HAP-1 (cell line): Measurements from ENCODE around the gene BRD7.

ENCODE experiments used
- DNase-seq, 2 experiments: peaks; one replicate each; pipeline ENCODE4 v3.0.0-alpha.2; 2016 to 2020; ENCODE audit warnings: low spot score in 2 of 2
- H3K27me3 ChIP-seq: fragments of 250-450 bp; sonication (Bioruptor Pico); 2 replicates; pipeline ENCODE4 v1.5.1; 2020; ENCODE audit warnings: low read depth, mild to moderate bottlenecking, moderate library complexity
- H3K36me3 ChIP-seq: fragments of 250-450 bp; sonication (Bioruptor Pico); replicated peaks from 2 replicates; pipeline ENCODE4 v1.5.1; 2020; ENCODE audit warnings: mild to moderate bottlenecking
- H3K4me1 ChIP-seq: fragments of 250-450 bp; sonication (Bioruptor Pico); 2 replicates; pipeline ENCODE4 v1.5.1; 2020; ENCODE audit warnings: mild to moderate bottlenecking
- H3K4me3 ChIP-seq: fragments of 250-450 bp; sonication (Bioruptor Pico); 2 replicates; pipeline ENCODE4 v1.5.1; 2020; ENCODE audit warnings: mild to moderate bottlenecking, moderate library complexity
- H3K9me3 ChIP-seq: fragments of 250-450 bp; sonication (Bioruptor Pico); 2 replicates; pipeline ENCODE4 v1.5.1; 2020; ENCODE audit warnings: mild to moderate bottlenecking, moderate library complexity
- in situ Hi-C: fragments of 300-500 bp; cut with MboI; formaldehyde crosslinking; loops from 3 replicates; pipeline ENCODE4 v1.14.3; 2020; ENCODE audit warnings: low sequenced_read_pairs, inconsistent platforms, mixed read lengths

Gene BRD7

DNA sequence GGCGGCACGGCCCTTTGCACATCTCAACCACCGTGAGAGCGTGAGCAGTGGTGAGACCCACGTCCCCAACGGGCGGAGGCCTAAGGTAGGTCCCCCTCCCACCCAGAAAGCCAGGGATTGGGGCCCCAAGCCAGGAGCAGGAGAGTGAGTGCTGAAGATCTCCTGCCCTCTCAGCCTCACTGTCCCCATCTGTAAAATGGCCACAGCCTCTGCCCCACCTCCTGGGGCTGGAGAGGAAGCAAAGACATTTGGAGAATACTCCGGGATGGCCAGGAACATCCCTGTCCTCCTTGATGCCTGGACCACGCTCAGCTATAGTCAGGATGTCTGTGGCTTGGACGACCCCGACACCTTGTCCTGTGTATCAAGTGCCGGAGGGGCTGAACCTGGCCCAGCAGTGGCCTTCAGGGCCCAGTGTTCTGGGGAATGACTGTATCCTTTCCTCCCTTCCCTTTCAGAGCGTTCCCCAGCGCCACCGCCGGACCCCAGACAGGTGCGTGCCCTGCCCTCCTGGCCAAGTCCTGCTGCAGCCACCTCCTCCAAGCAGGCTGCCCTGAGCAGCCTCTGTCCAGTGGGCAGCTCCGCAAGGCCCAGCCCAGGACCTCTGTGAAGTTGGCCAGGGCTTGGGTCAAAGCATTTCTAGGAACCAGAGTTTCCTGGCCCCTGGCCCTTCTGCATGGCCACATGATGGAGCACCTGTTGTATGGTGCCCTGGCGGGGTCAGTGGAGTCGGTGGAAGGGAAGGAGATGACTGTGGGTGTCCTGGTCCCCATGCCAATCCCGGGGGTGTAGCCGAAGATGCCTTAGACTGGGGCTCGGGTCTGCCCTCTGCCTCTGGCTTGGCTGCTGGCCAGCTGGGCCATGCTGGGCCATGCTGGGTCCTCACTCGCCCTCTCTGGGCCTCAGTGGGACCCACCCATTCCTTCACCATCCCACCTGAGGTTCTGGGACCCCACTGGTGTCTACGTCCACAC is 64.0 kb downstream of the BRD7 start:
- peak in 1 of 2 experiments; percentile 4 for DNase-seq
- in situ Hi-C loops, result no loop called here
- no peaks in the 10 kb centered on the region for H3K27me3 ChIP-seq
- no peak overlapping the region for H3K4me3 ChIP-seq
- H3K36me3 ChIP-seq, result peaks cover 3% of the 10 kb centered on the region; the same call in 1 of the 2 replicates
- H3K4me1 ChIP-seq, result no peaks in the 10 kb centered on the region
- no peaks in the 10 kb centered on the region for H3K9me3 ChIP-seq

DNA sequence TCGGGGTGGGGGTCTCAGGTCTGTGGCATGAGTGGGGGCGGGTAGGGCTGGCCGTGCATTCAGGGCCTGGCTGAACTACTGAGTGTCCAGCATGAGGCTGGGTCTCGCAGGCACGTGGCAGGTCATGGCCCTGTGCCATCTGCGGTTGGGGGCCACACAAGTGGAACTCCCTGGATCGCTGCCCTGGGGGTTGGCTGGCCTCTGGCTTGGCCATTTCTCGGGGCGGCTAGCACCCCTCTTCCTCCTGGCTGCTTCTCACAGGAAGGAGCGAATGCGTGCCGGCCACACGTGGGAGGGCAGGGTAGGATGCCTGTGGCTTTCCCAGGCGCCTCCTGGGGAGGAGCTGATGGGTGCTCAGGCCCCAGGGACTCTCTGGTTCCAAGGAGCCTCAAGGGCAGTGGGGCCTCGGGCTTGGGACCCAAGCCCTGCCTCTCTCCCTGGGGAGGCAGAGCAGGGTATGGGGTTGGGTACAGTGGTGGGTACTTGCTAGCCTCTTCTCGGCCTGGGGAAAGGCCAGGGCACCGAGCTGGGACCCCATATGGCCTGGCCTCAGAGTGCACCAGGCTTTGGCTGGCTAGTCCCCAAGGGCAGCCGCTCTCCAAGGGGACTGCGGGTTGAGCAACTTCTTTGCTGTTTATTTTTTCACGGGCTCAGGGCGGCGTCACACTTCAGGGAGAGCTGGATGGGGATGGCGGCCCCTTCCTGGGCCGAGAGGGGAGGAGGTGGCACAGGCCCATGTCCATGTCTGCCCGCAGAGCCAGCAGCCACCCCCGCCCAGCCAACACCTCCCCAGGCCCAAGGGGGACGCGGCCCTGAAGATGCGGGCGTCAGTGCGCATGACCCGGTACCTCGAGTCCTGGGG is 65.0 kb downstream of the BRD7 start:
- Histone ChIP-seq H3K36me3 (peaks cover 3% of the 10 kb centered on the region; the same call in 1 of the 2 replicates), H3K9me3 (no peaks in the 10 kb centered on the region), H3K4me1 (no peaks in the 10 kb centered on the region), H3K4me3 (no peak overlapping the region), H3K27me3 (no peaks in the 10 kb centered on the region)
- in situ Hi-C loops, result no loop called here
- DNase-seq, result peak in 1 of 2 experiments; percentile 5

- H3K4me3 ChIP-seq, result no peak overlapping the region
Observed at GRCh38 chr16:50303041-50303604, 65.7 kb downstream of the BRD7 start.

GRCh38 chr16:50302472-50303005 is 66.2 kb downstream of the BRD7 start:
- DNase-seq, result no peak
- no peaks in the 10 kb centered on the region for H3K4me1 ChIP-seq
- no peaks in the 10 kb centered on the region for H3K27me3 ChIP-seq
- H3K9me3 ChIP-seq, result no peaks in the 10 kb centered on the region
- in situ Hi-C loops, result no loop called here
- peaks cover 3% of the 10 kb centered on the region; the same call in 1 of the 2 replicates for H3K36me3 ChIP-seq
- no peak overlapping the region for H3K4me3 ChIP-seq

More at GRCh38 chr16:50303041-50303604, 65.7 kb downstream of the BRD7 start:
- H3K4me1 ChIP-seq, result no peaks in the 10 kb centered on the region
- in situ Hi-C loops, result no loop called here
- no peaks in the 10 kb centered on the region for H3K27me3 ChIP-seq
- H3K36me3 ChIP-seq, result peaks cover 3% of the 10 kb centered on the region; the same call in 1 of the 2 replicates
- H3K9me3 ChIP-seq, result no peaks in the 10 kb centered on the region
- peak in 1 of 2 experiments; percentile 5 for DNase-seq

GRCh38 chr16:50301626-50302471 is 66.9 kb downstream of the BRD7 start:
- no peaks in the 10 kb centered on the region for H3K27me3 ChIP-seq
- no peak overlapping the region for H3K4me3 ChIP-seq
- no peaks in the 10 kb centered on the region for H3K4me1 ChIP-seq
- in situ Hi-C loops, result no loop called here
- DNase-seq, result no peak
- peaks cover 3% of the 10 kb centered on the region; the same call in 1 of the 2 replicates for H3K36me3 ChIP-seq
- no peaks in the 10 kb centered on the region for H3K9me3 ChIP-seq

DNA sequence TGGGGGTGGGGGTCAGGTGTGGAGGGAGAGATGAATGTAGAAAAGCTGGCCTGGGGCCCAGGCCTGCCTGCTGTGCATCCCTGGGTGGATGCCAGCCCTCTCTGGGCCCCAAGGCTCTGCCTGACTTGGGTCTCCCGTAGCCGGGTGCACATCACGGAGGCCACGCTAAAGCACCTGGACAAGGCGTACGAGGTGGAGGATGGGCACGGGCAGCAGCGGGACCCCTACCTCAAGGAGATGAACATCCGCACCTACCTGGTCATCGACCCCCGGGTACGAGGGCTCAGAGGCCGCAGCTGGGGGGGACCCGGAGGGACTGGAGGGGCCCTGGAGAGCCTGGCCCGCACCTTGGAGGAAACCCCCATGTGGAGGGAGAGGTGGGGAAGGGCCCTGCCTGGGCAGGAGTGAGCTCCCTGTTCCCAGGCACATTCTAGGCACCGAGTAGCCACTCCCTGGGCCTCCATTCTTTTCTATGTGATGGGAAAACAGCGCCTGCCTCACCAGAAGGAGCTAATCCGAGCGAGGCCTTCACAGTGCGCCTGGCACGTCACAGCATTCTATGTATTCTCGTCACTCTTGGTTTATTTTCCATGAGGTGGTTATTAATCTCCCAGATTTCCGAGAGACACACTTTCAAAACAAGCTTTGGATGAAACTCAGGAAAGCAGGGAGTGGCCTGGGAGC is 67.7 kb downstream of the BRD7 start:
- in situ Hi-C loops, result no loop called here
- H3K9me3 ChIP-seq, result no peaks in the 10 kb centered on the region
- no peaks in the 10 kb centered on the region for H3K27me3 ChIP-seq
- no peak overlapping the region for H3K4me3 ChIP-seq
- H3K4me1 ChIP-seq, result no peaks in the 10 kb centered on the region
- no peak for DNase-seq
- peaks cover 3% of the 10 kb centered on the region; the same call in 1 of the 2 replicates for H3K36me3 ChIP-seq

DNA sequence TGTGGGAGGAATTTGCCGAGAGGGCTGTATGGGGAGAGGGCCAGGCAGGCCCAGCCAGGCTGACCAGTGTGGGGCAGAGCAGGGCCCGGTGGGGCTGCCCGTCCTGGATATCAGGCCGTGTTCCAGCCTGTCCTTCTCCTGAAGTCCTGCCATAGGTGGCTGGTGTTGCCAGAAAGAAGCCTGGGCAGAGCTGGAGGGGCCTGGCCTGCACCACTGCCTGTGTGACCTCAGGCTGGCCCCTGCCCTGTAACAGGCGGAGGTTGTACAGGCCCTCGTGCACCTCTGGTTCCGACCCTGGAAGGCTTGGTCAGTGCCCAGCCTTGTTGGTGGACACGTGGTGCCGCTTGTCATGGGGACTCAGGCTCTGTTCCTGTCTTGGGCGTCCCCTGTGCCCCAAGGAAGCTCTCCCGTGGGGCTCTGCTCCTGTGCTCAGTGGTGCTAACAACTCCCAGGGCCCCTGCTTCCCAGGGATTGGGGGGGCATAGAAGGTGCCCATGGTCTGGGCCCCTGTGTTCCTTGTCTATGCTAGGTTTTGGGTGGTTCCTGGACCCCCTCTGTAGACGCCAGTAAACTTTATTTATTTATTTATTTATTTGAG is 69.2 kb downstream of the BRD7 start:
- H3K4me1 ChIP-seq, result no peaks in the 10 kb centered on the region

GRCh38 chr16:50298591-50299507 is 69.9 kb downstream of the BRD7 start:
- Histone ChIP-seq H3K9me3 (no peaks in the 10 kb centered on the region), H3K36me3 (peaks cover 3% of the 10 kb centered on the region; the same call in 1 of the 2 replicates), H3K4me1 (no peaks in the 10 kb centered on the region), H3K27me3 (no peaks in the 10 kb centered on the region), H3K4me3 (no peak overlapping the region)
- DNase-seq, result no peak
- in situ Hi-C loops, result no loop called here

More for the DNA sequence above, 69.2 kb downstream of the BRD7 start:
- Histone ChIP-seq H3K4me3 (no peak overlapping the region), H3K27me3 (no peaks in the 10 kb centered on the region), H3K36me3 (peaks cover 3% of the 10 kb centered on the region; the same call in 1 of the 2 replicates), H3K9me3 (no peaks in the 10 kb centered on the region)
- in situ Hi-C loops, result no loop called here
- no peak for DNase-seq

GRCh38 chr16:50298075-50298460 is 70.7 kb downstream of the BRD7 start:
- H3K4me1 ChIP-seq, result no peaks in the 10 kb centered on the region
- DNase-seq, result no peak
- in situ Hi-C loops, result no loop called here

DNA sequence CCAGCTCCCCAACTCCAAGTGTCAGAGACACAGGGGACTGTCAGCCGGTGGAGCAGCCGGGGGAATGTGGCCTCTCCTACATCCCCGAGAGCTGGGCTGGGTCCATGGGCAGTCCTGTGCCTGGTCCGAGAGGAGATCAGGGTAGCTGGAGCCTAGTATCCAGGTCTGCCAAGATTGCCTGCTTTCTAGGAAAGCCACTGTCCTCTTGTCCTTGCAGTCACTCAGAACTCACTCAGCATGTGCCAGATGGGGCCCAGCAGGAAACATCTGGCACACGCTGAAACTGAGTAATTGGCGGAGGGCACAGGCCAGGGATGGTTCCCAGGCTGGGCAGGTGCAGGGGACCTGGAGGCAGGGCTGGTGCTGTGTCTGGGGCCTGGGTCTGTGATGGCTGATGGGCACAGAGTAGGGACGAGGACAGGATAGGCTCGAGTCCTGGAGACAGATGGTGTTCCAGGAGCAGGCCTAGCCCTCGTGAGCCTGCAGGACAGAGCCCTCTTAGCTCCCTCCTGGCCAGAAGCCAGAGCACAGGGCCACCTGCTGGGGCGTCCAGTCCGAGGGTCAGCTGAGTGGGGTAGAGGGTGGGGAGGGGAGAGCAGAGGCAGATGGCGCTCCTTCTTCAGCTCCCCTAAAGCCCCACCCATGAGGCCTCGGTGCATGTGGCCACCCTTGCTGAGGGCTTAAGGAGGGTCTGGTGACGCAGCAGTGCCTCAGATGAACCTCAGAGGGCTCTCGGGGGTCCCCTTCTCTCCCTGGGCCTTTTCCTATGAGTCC is 71.3 kb downstream of the BRD7 start:
- in situ Hi-C loops, result no loop called here
- no peak for DNase-seq
- no peaks in the 10 kb centered on the region for H3K27me3 ChIP-seq
- H3K4me1 ChIP-seq, result no peaks in the 10 kb centered on the region
- H3K4me3 ChIP-seq, result no peak overlapping the region
- H3K36me3 ChIP-seq, result peaks cover 3% of the 10 kb centered on the region; the same call in 1 of the 2 replicates
- no peaks in the 10 kb centered on the region for H3K9me3 ChIP-seq

More at GRCh38 chr16:50298075-50298460, 70.7 kb downstream of the BRD7 start:
- Histone ChIP-seq H3K9me3 (no peaks in the 10 kb centered on the region), H3K4me3 (no peak overlapping the region), H3K27me3 (no peaks in the 10 kb centered on the region), H3K36me3 (peaks cover 3% of the 10 kb centered on the region; the same call in 1 of the 2 replicates)
